Activated gamma-delta T cell treated with anti-CD3 and anti-CD28 coated beads, Interleukin-2, amount 50 U/mL, for 16 hours (primary cell): Measurements from ENCODE around the gene SNRNP70.
A peak's percentile ranks its signal among the peaks of the same experiment; 100 is the strongest.
"Not testable (repeated sequence)": the region's sequence is repeated elsewhere in the genome, so short reads cannot be mapped to it uniquely, and the experiment has no call there.

ENCODE experiments used
- DNase-seq: peaks from one replicate; pipeline ENCODE4 v3.0.0-alpha.2; 2020; ENCODE audit warnings: low read depth

The SNRNP70 gene

GRCh38 chr19:49120868-49121267 is 35.6 kb downstream of the SNRNP70 start:
- no peak for DNase-seq

GRCh38 chr19:49121841-49122240 is 36.6 kb downstream of the SNRNP70 start:
- DNase-seq = not testable (repeated sequence)

- DNase-seq = not testable (repeated sequence)
Observed at GRCh38 chr19:49123285-49123684, 38.0 kb downstream of the SNRNP70 start.

GRCh38 chr19:49125025-49125731 is 39.9 kb downstream of the SNRNP70 start:
- DNase-seq = no peak

GRCh38 chr19:49126575-49126974 is 41.3 kb downstream of the SNRNP70 start:
- no peak for DNase-seq

- not testable (repeated sequence) for DNase-seq
Observed at GRCh38 chr19:49127225-49127624, 42.0 kb downstream of the SNRNP70 start.

GRCh38 chr19:49127674-49128544 is 42.7 kb downstream of the SNRNP70 start:
- peak; percentile 86 for DNase-seq

GRCh38 chr19:49128545-49129237 is 43.4 kb downstream of the SNRNP70 start:
- DNase-seq = no peak

- no peak for DNase-seq
Observed at GRCh38 chr19:49129238-49129583, 44.0 kb downstream of the SNRNP70 start.

- DNase-seq = no peak
Observed at GRCh38 chr19:49130325-49130724, 45.1 kb downstream of the SNRNP70 start.

GRCh38 chr19:49132974-49133609 is 47.8 kb downstream of the SNRNP70 start:
- no peak for DNase-seq

GRCh38 chr19:49133621-49134454 is 48.6 kb downstream of the SNRNP70 start:
- no peak for DNase-seq

GRCh38 chr19:49135686-49136085 is 50.4 kb downstream of the SNRNP70 start:
- no peak for DNase-seq

- no peak for DNase-seq
Observed at GRCh38 chr19:49136771-49137171, 51.5 kb downstream of the SNRNP70 start.

GRCh38 chr19:49140951-49141350 is 55.7 kb downstream of the SNRNP70 start:
- DNase-seq = no peak

- DNase-seq = no peak
Observed at GRCh38 chr19:49141352-49141751, 56.1 kb downstream of the SNRNP70 start.

- no peak for DNase-seq
Observed at GRCh38 chr19:49142866-49143335, 57.6 kb downstream of the SNRNP70 start.

GRCh38 chr19:49145573-49146407 is 60.5 kb downstream of the SNRNP70 start:
- DNase-seq = peak; percentile 70

- not testable (repeated sequence) for DNase-seq
Observed at GRCh38 chr19:49146408-49146770, 61.1 kb downstream of the SNRNP70 start.

GRCh38 chr19:49148044-49148682 is 62.9 kb downstream of the SNRNP70 start:
- DNase-seq = no peak
